Lower leg skin (tissue), 4 donors: ENCODE data around the gene CBL. TPM values are rescaled to one million over a fixed set of nuclear protein-coding genes. Genes with fewer than 3 reads are reported as not detected.
"Not testable (repeated sequence)": the region's sequence is repeated elsewhere in the genome, so short reads cannot be mapped to it uniquely, and the experiment has no call there.

Experiments
- DNase-seq, 2 donors: peaks; one replicate each; pipeline ENCODE4 v3.0.0-alpha.2; 2019; ENCODE audit warnings: low spot score in 2 of 2
- H3K4me3 ChIP-seq: fragments of 200-600 bp; sonication (generic); 2 replicates; pipeline ENCODE4 v1.5.1; 2017; ENCODE audit warnings: mild to moderate bottlenecking, low read depth; ENCODE audit not compliant: poor library complexity, severe bottlenecking
- CTCF ChIP-seq, 3 donors: fragments of 450-650 bp; IDR thresholded peaks; one replicate each; pipeline ENCODE4 v1.5.1; 2016; ENCODE audit warnings: antibody characterized with exemption in 3 of 3, mild to moderate bottlenecking in 3 of 3, moderate library complexity in 2 of 3
- POLR2A ChIP-seq, 2 donors: fragments of 450-650 bp; IDR thresholded peaks; one replicate each; pipeline ENCODE4 v1.6.1; 2016 to 2017; ENCODE audit warnings: antibody characterized with exemption in 2 of 2, mild to moderate bottlenecking in 1 of 2, moderate library complexity in 1 of 2
- WGBS, 2 donors: methylation state at CpG; one replicate each; pipeline ENCODE4 v1.1.5; 2018; 5-methylcytosine and 5-hydroxymethylcytosine counted together
- intact Hi-C: fragments of 100-400 bp; cut with DNase I; formaldehyde crosslinking; loops from one replicate; pipeline ENCODE4 v1.15.0; 2023; ENCODE audit warnings: low total_unique reads
- total RNA-seq, 4 donors: library from RNA; depleted of rRNA; stranded (reverse); fragments of >200 nt; gene quantifications; one replicate each; pipeline ENCODE4 v1.1.0, GENCODE V29; 2016

Gene CBL
- total RNA-seq, 4 donors from 2014 or later: 11.7 to 14.6 (median 14.0) TPM

DNA sequence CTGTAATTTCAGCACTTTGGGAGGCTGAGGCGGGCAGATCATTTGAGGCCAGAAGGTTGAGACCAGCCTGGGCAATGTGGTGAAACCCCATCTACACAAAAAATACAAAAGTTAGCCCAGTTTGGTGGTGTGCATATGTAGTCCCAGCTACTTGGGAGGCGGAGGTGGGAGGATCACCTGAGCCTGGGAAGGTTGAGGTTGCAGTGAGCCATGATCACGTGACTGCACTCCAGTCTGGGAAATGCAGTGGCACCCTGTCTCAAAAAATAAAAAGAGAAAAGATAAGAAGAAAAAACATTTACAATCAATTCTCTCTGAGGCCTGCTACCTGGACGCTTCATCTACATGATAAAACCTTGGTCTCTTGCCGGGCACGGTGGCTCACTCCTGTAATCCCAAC lies 7.2 kb upstream of the CBL start:
- DNase-seq: no peak
- 77 to 82% methylated on average over 6 of the region's 6 CpGs for WGBS, 2 donors
- TF ChIP-seq POLR2A (IDR thresholded peaks at IDR 0.05): no peak
- intact Hi-C loops: loop anchor here (10.0 kb wide), 1 partner anchor 154 kb away; no protein-coding TSS in a partner anchor
- no peak overlapping the region for H3K4me3 ChIP-seq

DNA sequence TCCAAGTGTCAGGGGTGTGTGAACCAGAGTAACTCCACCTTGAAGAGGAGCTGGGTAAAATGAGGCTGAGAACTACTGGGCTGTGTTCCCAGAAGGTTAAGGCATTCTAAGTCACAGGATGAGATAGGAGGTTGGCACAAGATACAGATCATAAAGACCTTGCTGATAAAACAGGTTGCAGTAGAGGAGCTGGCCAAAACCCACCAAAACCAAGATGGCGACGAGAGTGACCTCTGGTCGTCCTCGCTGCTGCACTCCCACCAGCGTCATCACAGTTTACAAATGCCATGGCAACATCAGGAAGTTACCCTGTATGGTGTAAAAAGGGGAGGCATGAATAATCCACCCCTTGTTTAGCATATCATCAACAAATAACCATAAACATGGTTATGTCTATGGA lies 4.9 kb upstream of the CBL start:
- DNase-seq, H3K4me3 ChIP-seq: not testable (repeated sequence)
- WGBS, 2 donors: 90 to 93% methylated on average over 5 of the region's 5 CpGs
- intact Hi-C loops: loop anchor here (10.0 kb wide), 1 partner anchor 124 kb away; no protein-coding TSS in a partner anchor

DNA sequence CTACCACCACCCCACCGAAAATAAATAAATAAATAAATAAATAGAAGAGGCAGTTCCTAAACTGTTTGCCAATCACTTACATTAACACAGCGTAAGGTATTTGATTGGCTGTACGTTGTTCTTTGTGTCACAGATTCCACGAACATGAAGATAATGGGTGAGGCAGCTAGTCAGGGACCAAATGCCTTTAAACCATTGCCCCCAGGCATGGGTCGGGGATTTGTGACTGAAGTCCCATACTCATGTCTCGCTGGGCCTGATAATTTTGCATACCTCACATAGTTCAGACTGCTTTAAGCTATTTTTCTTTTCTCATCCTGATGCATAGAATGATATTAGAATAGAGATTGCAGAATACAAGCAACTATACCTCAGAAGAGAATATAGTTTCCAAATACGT lies 3.6 kb upstream of the CBL start:
- TF ChIP-seq POLR2A (IDR thresholded peaks at IDR 0.05) (no peak), CTCF (IDR thresholded peaks at IDR 0.05) (no peak)
- H3K4me3 ChIP-seq: no peak overlapping the region
- 90 to 93% methylated on average over 7 of the region's 7 CpGs for WGBS, 2 donors
- intact Hi-C loops: loop anchor here (10.0 kb wide), 1 partner anchor 122 kb away; no protein-coding TSS in a partner anchor
- DNase-seq: no peak

DNA sequence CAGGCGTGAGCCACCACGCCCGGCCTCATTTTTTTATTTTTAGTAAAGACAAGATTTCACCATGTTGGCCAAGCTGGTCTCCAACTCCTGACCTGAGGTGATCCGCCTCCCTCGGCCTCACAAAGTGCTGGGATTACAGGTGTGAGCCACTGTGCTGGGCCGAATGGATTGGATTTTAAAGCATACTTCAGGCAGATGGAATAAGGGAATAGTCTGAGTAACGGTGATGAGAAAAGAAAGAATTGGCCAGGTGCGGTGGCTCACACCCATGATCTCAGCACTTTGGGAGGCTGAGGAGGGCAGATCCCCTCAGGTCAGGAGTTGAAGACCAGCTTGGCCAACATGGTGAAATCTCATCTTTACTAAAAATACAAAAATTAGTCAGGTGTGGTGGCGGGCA lies 2.1 kb upstream of the CBL start:
- intact Hi-C loops: loop anchor here (10.0 kb wide), 1 partner anchor 121 kb away; no protein-coding TSS in a partner anchor

GRCh38 chr11:119205080-119205479 lies 1.1 kb upstream of the CBL start:
- intact Hi-C loops: loop anchor here (10.0 kb wide), 1 partner anchor 120 kb away; no protein-coding TSS in a partner anchor
- DNase-seq: no peak
- WGBS, 2 donors: 45 to 50% methylated on average over 10 of the region's 10 CpGs
- H3K4me3 ChIP-seq: no peak overlapping the region
- no peak for TF ChIP-seq CTCF (IDR thresholded peaks at IDR 0.05)
- no peak for TF ChIP-seq POLR2A (IDR thresholded peaks at IDR 0.05)

More for the DNA sequence above, 2.1 kb upstream of the CBL start:
- 94 to 96% methylated on average over 9 of the region's 9 CpGs for WGBS, 2 donors
- no peak for TF ChIP-seq CTCF (IDR thresholded peaks at IDR 0.05)
- no peak for TF ChIP-seq POLR2A (IDR thresholded peaks at IDR 0.05)
- DNase-seq: no peak
- H3K4me3 ChIP-seq: no peak overlapping the region

GRCh38 chr11:119206511-119207414 lies 624 bp downstream of the CBL start:
- intact Hi-C loops: loop anchor here (10.0 kb wide), 1 partner anchor 118 kb away; no protein-coding TSS in a partner anchor
- 2% methylated on average over 37 of the region's 41 CpGs for WGBS, 2 donors
- no peak for TF ChIP-seq POLR2A (IDR thresholded peaks at IDR 0.05)
- TF ChIP-seq CTCF (IDR thresholded peaks at IDR 0.05): no peak
- DNase-seq: peak; percentile 39 to 93
- peak overlapping the region; percentile 99 for H3K4me3 ChIP-seq
